GM19240 (cell line): Measurements from ENCODE around the gene OR5D13.

Experiments
- DNase-seq: peaks from one replicate; pipeline ENCODE4 v3.0.0; 2011; ENCODE audit warnings: low spot score; ENCODE audit not compliant: insufficient read length

The OR5D13 gene

GRCh38 chr11:55773138-55773537 is at the start of gene OR5D13:
OR5D13 (plus strand) TSS chr11:55773438; CDS start chr11:55773438, 0 bp downstream.
- DNase-seq: no peak

GRCh38 chr11:55726715-55727324 is 46.4 kb upstream of the OR5D13 start:
- DNase-seq: no peak

- DNase-seq: no peak
These were observed 40.3 kb upstream of the OR5D13 start for GRCh38 chr11:55732936-55733335.

- DNase-seq: no peak
These were observed 18.4 kb downstream of the OR5D13 start for GRCh38 chr11:55791606-55792005.

GRCh38 chr11:55793321-55793720 is 20.1 kb downstream of the OR5D13 start:
- DNase-seq: no peak

GRCh38 chr11:55795256-55795655 is 22.0 kb downstream of the OR5D13 start, which contains the start of gene OR5D14:
OR5D14 (plus strand) TSS chr11:55795556; CDS start chr11:55795556, 0 bp downstream.
- DNase-seq: no peak

- DNase-seq: no peak
These were observed 33.0 kb downstream of the OR5D13 start for GRCh38 chr11:55806248-55806647.

- no peak for DNase-seq
These were observed 37.8 kb downstream of the OR5D13 start, which contains the start of gene OR5L1 for GRCh38 chr11:55811067-55811466. OR5L1 (plus strand) TSS chr11:55811367; CDS start chr11:55811467, 100 bp downstream.

- no peak for DNase-seq
These were observed 46.1 kb downstream of the OR5D13 start, which contains the start of gene OR5D18 for GRCh38 chr11:55819330-55819729. OR5D18 (plus strand) TSS chr11:55819630; CDS start chr11:55819630, 0 bp downstream.
